HG02678 (cell line): ENCODE results near the gene STK4.

ENCODE experiments used
- ATAC-seq: cut with Tn5 transposase; IDR thresholded peaks from one replicate; pipeline ENCODE4 v1.9.1; 2021; ENCODE audit warnings: mild to moderate bottlenecking, moderate library complexity; ENCODE audit not compliant: unreplicated experiment

STK4 gene

DNA sequence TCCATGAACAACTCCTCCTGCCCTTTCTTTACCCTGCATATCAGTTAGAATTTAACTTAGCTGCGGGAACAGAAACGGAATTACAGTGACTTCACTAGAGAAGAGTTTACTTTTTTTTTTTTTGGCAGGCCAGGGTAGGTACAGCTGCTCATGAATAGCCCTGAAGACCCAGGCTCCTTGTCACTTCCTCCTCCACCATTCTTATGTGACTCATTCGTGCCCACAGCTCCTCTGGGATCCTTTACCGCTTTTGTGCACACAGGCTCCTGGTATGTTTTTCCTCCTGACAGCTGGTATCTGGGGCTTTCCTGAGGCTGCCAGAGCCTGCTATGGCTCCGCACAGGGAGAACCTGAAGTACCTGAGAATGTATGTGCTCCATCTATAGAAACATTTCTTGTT, 138.5 kb downstream of the STK4 start:
- no peak for ATAC-seq

DNA sequence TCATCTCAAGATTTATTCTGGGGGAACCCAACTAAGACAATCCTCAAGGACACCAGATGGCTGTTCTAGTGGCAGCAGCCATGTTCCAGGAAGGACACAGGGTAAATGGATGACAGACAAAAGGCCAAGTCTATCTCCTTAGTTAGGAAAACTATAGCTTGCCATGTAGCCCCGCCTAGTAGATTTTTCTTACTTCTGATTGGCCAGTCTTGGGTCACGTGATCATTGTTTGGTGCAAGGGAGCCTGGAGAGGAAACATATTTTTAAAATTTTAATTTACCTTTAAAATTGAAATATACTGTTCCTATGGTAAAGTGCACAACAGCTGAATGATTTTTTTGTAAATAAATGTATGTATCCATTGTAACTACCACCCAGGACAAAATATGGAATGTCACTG, 139.0 kb downstream of the STK4 start:
- no peak for ATAC-seq

GRCh38 chr20:45109634-45110033, 143.3 kb downstream of the STK4 start:
- ATAC-seq, result no peak

- ATAC-seq, result no peak
Observed at GRCh38 chr20:45110301-45110700, 144.0 kb downstream of the STK4 start.

- no peak for ATAC-seq
Observed at GRCh38 chr20:45111285-45111684, 145.0 kb downstream of the STK4 start.

DNA sequence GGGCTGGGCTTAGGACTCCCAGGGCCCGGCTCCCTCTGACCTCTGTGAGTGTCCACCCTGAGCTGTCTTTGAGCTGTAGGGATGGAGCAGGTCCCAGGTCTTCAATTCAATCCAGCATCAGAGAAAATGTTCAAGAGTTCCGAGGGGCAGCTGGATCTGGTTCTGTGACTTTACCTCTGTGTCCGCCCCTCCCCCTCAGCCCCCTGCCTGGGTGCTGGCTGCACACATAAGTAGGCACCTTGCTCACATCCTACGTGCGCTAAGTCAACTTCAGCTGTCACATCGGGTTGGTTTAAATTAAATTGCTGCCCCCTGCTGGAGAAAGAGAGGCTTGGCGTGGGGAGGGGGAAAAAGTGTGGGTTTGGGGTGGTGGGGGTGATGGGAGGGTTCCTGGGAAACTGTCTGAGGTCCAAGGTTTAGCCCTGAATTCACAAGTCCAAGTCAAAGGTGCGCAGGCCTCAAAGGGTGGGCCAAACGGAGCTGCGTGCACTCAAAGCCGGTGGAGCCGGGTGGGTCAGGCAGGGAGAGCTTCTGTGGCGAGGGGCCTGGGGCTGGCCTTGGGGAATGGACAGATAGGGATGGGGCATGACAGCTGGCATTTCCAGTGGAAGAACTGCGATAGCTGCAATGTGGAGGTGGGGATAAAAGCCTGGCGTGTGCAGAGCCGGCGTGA, 145.6 kb downstream of the STK4 start:
- no peak for ATAC-seq

- no peak for ATAC-seq
Observed at GRCh38 chr20:45112754-45113153, 146.4 kb downstream of the STK4 start.

DNA sequence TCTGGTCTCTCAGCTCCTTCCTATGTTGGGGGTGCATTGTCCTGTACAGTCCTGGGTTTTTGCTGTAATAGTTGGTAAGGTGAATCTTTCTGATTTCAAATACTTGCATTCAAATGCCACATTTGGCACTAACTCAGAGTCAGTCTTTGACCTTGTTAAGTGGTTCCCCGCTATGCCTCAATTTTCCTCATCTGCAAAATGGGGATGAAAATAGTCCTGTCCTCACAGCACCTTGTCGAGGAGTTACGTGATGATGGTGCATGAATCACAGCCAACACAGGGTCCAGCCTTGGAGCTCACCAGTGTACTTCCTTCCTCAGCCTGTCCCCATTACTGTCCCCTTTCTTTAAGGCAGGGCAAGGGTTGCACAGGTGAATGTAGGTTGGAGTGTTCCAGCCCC, 147.6 kb downstream of the STK4 start:
- no peak for ATAC-seq

GRCh38 chr20:45114465-45115385, 148.4 kb downstream of the STK4 start, which contains the start of gene WFDC5:
WFDC5 (minus strand) TSS chr20:45115174; CDS start chr20:45115083, 91 bp downstream.
- ATAC-seq, result no peak

- ATAC-seq, result no peak
Observed at GRCh38 chr20:45115386-45115774, 149.1 kb downstream of the STK4 start.

DNA sequence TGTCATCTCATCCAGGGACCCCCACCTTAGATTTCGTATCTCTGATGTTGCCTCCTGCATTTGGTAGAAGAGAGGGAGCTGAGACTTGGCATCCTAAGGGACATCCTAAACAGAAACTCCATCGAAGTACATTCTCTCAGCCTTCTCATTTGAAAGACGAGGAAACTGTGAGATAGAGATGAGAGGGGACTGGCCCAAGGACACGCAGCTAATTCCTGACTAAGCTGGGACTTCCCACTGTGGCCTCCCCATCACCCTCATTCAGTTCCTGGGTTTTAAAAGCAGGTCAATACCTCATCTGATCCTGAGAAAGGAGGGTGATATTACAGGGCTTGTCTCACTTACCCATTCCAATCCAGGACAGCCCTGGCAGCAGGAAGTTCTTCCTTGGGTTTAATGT, 149.5 kb downstream of the STK4 start:
- no peak for ATAC-seq

GRCh38 chr20:45117581-45117980, 151.3 kb downstream of the STK4 start:
- no peak for ATAC-seq

GRCh38 chr20:45118028-45118427, 151.7 kb downstream of the STK4 start:
- ATAC-seq, result no peak

- no peak for ATAC-seq
Observed at GRCh38 chr20:45119556-45120266, 153.4 kb downstream of the STK4 start.

DNA sequence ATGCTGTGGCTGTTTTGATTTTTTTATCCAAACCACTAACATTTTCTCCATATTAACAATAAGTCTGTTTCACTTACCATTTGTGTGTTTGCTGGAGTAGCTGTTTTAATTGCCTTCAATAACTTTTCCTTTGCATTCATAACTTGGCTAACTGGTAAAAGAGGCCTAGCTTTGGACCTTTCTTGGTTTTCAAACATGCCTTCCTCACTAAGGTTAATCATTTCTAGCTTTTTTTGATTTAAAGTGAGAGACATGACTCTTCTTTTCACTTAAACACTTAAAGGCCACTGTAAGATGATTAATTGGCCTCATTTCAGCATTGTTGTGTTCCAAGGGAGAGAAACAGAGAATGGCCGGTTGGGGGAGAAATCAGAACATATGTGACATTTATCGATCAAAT, 155.1 kb downstream of the STK4 start:
- no peak for ATAC-seq

DNA sequence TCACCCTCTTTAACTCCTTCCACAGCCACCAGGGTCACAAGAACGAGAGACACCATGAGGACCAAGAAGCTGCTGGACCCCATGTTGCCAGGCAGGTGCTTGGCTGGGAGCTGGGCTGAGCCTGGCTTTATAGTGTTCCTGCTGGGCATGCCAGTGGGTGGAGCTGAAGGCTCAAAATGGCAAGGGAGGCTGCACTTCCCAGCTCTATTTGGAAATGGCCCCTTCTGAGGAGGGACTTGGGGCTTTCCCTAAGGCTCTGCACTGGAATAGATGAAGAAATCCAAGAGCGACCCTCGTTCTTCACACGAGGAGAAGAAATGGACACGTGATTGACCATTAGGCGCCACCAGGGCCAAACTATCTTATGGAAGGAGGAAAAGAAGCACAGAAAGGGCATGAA, 158.1 kb downstream of the STK4 start, which contains the start of gene WFDC12:
WFDC12 (minus strand) TSS at position 101 of the 400 bp plus-strand sequence; CDS start at position 83, 18 bp downstream.
- ATAC-seq, result no peak

DNA sequence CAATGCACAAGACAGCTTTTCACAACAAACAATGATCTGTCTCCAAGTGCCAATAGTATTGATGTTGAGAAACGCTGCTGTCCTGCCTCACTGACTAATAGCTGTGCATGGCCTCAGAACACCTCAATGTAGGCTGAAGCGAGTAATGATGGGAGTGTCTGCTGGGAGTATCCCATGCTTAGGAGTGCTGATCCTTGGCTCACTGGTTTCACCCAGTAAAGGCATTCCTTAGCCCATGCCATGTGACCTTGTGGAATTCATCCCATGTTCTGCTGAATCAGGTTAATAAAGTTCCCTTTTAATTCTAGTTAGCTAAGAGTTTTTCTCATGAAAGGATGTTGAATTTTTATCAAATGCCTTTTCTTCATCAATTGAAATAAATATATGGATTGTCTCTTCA, 161.8 kb downstream of the STK4 start:
- ATAC-seq, result no peak
